ENCODE data around the gene FNDC1. TPM values are rescaled to one million over a fixed set of nuclear protein-coding genes. Genes with fewer than 3 reads are reported as not detected.

The FNDC1 gene
- total and polyA plus RNA-seq, 4 donors, result 0.06 to 8.6 (median 0.31) TPM

GRCh38 chr6:159254186-159254585, 85.0 kb downstream of the FNDC1 start:
- H3K4me3 ChIP-seq, result no peak overlapping the region
- H3K36me3 ChIP-seq (ENCODE audit: control insufficient read depth in 4 of 4, insufficient read depth in 4 of 4, low read length in 4 of 4), result no peaks in the 10 kb centered on the region
- no peak for DNase-seq
- H3K27me3 ChIP-seq (ENCODE audit: control insufficient read depth in 3 of 3, insufficient read depth in 3 of 3, low read length in 2 of 3), result no peaks in the 10 kb centered on the region
- WGBS, 2 donors, result 76 to 79% methylated on average over 2 of the region's 2 CpGs
- no peaks in the 10 kb centered on the region for H3K9me3 ChIP-seq (ENCODE audit: control insufficient read depth in 4 of 4, insufficient read depth in 3 of 4, low read length in 3 of 4)
- peaks cover 0 to 3% (median 0%) of the 10 kb centered on the region in 5 donors for H3K4me1 ChIP-seq (ENCODE audit: control insufficient read depth in 5 of 5, insufficient read depth in 5 of 5, low read length in 5 of 5)
- no peak for ATAC-seq (ENCODE audit: insufficient read depth, low FRiP score)
- no peak overlapping the region for H3K27ac ChIP-seq (ENCODE audit: low read depth in 1 of 2, low read length in 1 of 2)
- H3K9ac ChIP-seq (ENCODE audit: insufficient read depth in 1 of 2, low read length in 2 of 2), result no peak overlapping the region
- no peak for TF ChIP-seq CTCF (IDR thresholded peaks at IDR 0.05; ENCODE audit: control extremely low read depth, extremely low read depth)

- no peak for DNase-seq
- Histone ChIP-seq H3K36me3 (ENCODE audit: control insufficient read depth in 4 of 4, insufficient read depth in 4 of 4, low read length in 4 of 4) (no peaks in the 10 kb centered on the region), H3K4me3 (no peak overlapping the region), H3K9me3 (ENCODE audit: control insufficient read depth in 4 of 4, insufficient read depth in 3 of 4, low read length in 3 of 4) (no peaks in the 10 kb centered on the region), H3K4me1 (ENCODE audit: control insufficient read depth in 5 of 5, insufficient read depth in 5 of 5, low read length in 5 of 5) (peaks cover 0 to 1% (median 0%) of the 10 kb centered on the region in 5 donors), H3K27me3 (ENCODE audit: control insufficient read depth in 3 of 3, insufficient read depth in 3 of 3, low read length in 2 of 3) (no peaks in the 10 kb centered on the region), H3K27ac (ENCODE audit: low read depth in 1 of 2, low read length in 1 of 2) (no peak overlapping the region), H3K9ac (ENCODE audit: insufficient read depth in 1 of 2, low read length in 2 of 2) (no peak overlapping the region)
- no peak for ATAC-seq (ENCODE audit: insufficient read depth, low FRiP score)
- 79 to 81% methylated on average over 4 of the region's 4 CpGs for WGBS, 2 donors
- no peak for TF ChIP-seq CTCF (IDR thresholded peaks at IDR 0.05; ENCODE audit: control extremely low read depth, extremely low read depth)
Observed at GRCh38 chr6:159255434-159255951, 86.3 kb downstream of the FNDC1 start.

- H3K4me3 ChIP-seq, result no peak overlapping the region
- H3K9me3 ChIP-seq (ENCODE audit: control insufficient read depth in 4 of 4, insufficient read depth in 3 of 4, low read length in 3 of 4), result no peaks in the 10 kb centered on the region
- H3K27me3 ChIP-seq (ENCODE audit: control insufficient read depth in 3 of 3, insufficient read depth in 3 of 3, low read length in 2 of 3), result no peaks in the 10 kb centered on the region
- peaks cover 0 to 1% (median 0%) of the 10 kb centered on the region in 5 donors for H3K4me1 ChIP-seq (ENCODE audit: control insufficient read depth in 5 of 5, insufficient read depth in 5 of 5, low read length in 5 of 5)
- no peak overlapping the region for H3K9ac ChIP-seq (ENCODE audit: insufficient read depth in 1 of 2, low read length in 2 of 2)
- H3K27ac ChIP-seq (ENCODE audit: low read depth in 1 of 2, low read length in 1 of 2), result no peak overlapping the region
- H3K36me3 ChIP-seq (ENCODE audit: control insufficient read depth in 4 of 4, insufficient read depth in 4 of 4, low read length in 4 of 4), result no peaks in the 10 kb centered on the region
- no peak for TF ChIP-seq CTCF (IDR thresholded peaks at IDR 0.05; ENCODE audit: control extremely low read depth, extremely low read depth)
- no peak for ATAC-seq (ENCODE audit: insufficient read depth, low FRiP score)
- WGBS, 2 donors, result 97% methylated on average over 5 of the region's 5 CpGs
- DNase-seq, result no peak
Observed at GRCh38 chr6:159256128-159256527, 86.9 kb downstream of the FNDC1 start.

GRCh38 chr6:159257846-159258245, 88.6 kb downstream of the FNDC1 start:
- H3K27ac ChIP-seq (ENCODE audit: low read depth in 1 of 2, low read length in 1 of 2), result no peak overlapping the region
- H3K36me3 ChIP-seq (ENCODE audit: control insufficient read depth in 4 of 4, insufficient read depth in 4 of 4, low read length in 4 of 4), result no peaks in the 10 kb centered on the region
- no peak for DNase-seq
- H3K27me3 ChIP-seq (ENCODE audit: control insufficient read depth in 3 of 3, insufficient read depth in 3 of 3, low read length in 2 of 3), result no peaks in the 10 kb centered on the region
- ATAC-seq (ENCODE audit: insufficient read depth, low FRiP score), result no peak
- no peaks in the 10 kb centered on the region for H3K9me3 ChIP-seq (ENCODE audit: control insufficient read depth in 4 of 4, insufficient read depth in 3 of 4, low read length in 3 of 4)
- H3K4me3 ChIP-seq, result no peak overlapping the region
- no peak overlapping the region for H3K9ac ChIP-seq (ENCODE audit: insufficient read depth in 1 of 2, low read length in 2 of 2)
- WGBS, 2 donors, result 91 to 94% methylated on average over 6 of the region's 6 CpGs
- H3K4me1 ChIP-seq (ENCODE audit: control insufficient read depth in 5 of 5, insufficient read depth in 5 of 5, low read length in 5 of 5), result peaks cover 0 to 1% (median 0%) of the 10 kb centered on the region in 5 donors
- TF ChIP-seq CTCF (IDR thresholded peaks at IDR 0.05; ENCODE audit: control extremely low read depth, extremely low read depth), result no peak

All from lung (tissue), 12 donors.